Activated B cell treated with CpG ODN at 0.5 μM for 24 hours (primary cell): ENCODE measurements around the gene ABCA1. TPM values are rescaled to one million over a fixed set of nuclear protein-coding genes. Genes with fewer than 3 reads are reported as not detected.

Experiments used
- ATAC-seq: fragments of 200-7000 bp; cut with Tn5 transposase; one replicate; pipeline ENCODE4 v1.10.0; 2021; ENCODE audit warnings: low read depth, mild to moderate bottlenecking, moderate library complexity
- CTCF ChIA-PET: fragments of 350-600 bp; sonication (Branson Sonifier 250); formaldehyde crosslinking; loops from one replicate; lab custom pipeline; 2021; ENCODE audit warnings: antibody characterized with exemption; lab: Charles Lee
- POLR2A ChIA-PET: fragments of 350-600 bp; sonication (Branson Sonifier 250); formaldehyde crosslinking; loops from one replicate; lab custom pipeline; 2021; ENCODE audit warnings: antibody characterized with exemption; lab: Charles Lee
- DNase-seq: peaks from one replicate; pipeline ENCODE4 v3.0.0; 2022
- H3K27ac Mint-ChIP-seq: one replicate; pipeline ENCODE4 v1.8.0; 2020; ENCODE audit warnings: mixed read lengths
- H3K27me3 Mint-ChIP-seq: one replicate; pipeline ENCODE4 v1.8.0; 2021; ENCODE audit warnings: mixed read lengths
- H3K36me3 Mint-ChIP-seq: one replicate; pipeline ENCODE4 v1.8.0; 2021; ENCODE audit warnings: low read depth, mixed read lengths
- H3K4me1 Mint-ChIP-seq: one replicate; pipeline ENCODE4 v1.8.0; 2021; ENCODE audit warnings: mixed read lengths
- H3K4me3 Mint-ChIP-seq: one replicate; pipeline ENCODE4 v1.8.0; 2020; ENCODE audit warnings: mild to moderate bottlenecking, mixed read lengths
- H3K9me3 Mint-ChIP-seq: one replicate; pipeline ENCODE4 v1.8.0; 2020; ENCODE audit warnings: mixed read lengths
- intact Hi-C: fragments of 100-400 bp; cut with micrococcal nuclease; formaldehyde crosslinking; loops from one replicate; pipeline ENCODE4 v1.15.1; 2024
- total RNA-seq: library from RNA; stranded (reverse); gene quantifications from 2 replicates; pipeline ENCODE4 v1.2.3, GENCODE V29; 2022
- TF ChIP-seq, protein P1 (sequence below): fragments of 200-600 bp; IDR thresholded peaks from one replicate; pipeline ENCODE4 v1.8.0; 2022; ENCODE audit warnings: antibody characterized with exemption, mild to moderate bottlenecking

The ABCA1 gene
- total RNA-seq, 1 donor from 2014 or later, result 2.3 TPM

DNA sequence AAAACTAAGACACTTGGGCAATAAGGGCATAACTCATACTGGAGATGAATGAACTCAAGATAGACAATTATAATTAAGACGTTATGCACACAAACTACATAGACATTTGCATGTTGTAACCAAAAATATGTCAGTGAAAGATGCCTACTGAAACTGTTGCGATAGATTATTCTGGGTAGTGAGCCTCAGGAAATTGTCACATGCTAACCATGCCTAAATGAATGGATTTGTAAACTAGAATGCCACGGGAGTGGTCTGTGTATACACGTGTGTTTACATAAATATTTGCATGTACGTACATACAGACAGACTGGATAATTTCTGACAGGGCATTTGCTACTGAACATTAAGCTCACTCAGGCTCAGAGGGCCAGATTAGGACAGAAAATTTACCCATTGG, 162.8 kb downstream of the ABCA1 start:
- H3K27ac Mint-ChIP-seq, result peak overlapping the region; percentile 90
- peaks cover 44% of the 10 kb centered on the region for H3K4me1 Mint-ChIP-seq
- no peaks in the 10 kb centered on the region for H3K9me3 Mint-ChIP-seq
- H3K4me3 Mint-ChIP-seq, result peak overlapping the region; percentile 90
- intact Hi-C loops, result loop anchor here (1.0 to 5.0 kb wide), 3 partner anchors 8 to 930 kb away; partner anchors contain the start of genes SLC44A1 and TMEM38B
- DNase-seq (no peak), ATAC-seq (peak; percentile 8)
- CTCF ChIA-PET, result no interaction called here
- peaks cover 20% of the 10 kb centered on the region for H3K36me3 Mint-ChIP-seq
- POLR2A ChIA-PET, result interaction anchor here (1.2 to 4.9 kb wide), 3 partner anchors 9 to 17 kb away, joined by 4 to 83 read pairs (median 6); partner anchors contain the start of gene NIPSNAP3A
- H3K27me3 Mint-ChIP-seq, result no peaks in the 10 kb centered on the region
- TF ChIP-seq, protein P1, sequence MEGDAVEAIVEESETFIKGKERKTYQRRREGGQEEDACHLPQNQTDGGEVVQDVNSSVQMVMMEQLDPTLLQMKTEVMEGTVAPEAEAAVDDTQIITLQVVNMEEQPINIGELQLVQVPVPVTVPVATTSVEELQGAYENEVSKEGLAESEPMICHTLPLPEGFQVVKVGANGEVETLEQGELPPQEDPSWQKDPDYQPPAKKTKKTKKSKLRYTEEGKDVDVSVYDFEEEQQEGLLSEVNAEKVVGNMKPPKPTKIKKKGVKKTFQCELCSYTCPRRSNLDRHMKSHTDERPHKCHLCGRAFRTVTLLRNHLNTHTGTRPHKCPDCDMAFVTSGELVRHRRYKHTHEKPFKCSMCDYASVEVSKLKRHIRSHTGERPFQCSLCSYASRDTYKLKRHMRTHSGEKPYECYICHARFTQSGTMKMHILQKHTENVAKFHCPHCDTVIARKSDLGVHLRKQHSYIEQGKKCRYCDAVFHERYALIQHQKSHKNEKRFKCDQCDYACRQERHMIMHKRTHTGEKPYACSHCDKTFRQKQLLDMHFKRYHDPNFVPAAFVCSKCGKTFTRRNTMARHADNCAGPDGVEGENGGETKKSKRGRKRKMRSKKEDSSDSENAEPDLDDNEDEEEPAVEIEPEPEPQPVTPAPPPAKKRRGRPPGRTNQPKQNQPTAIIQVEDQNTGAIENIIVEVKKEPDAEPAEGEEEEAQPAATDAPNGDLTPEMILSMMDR, result no peak

DNA sequence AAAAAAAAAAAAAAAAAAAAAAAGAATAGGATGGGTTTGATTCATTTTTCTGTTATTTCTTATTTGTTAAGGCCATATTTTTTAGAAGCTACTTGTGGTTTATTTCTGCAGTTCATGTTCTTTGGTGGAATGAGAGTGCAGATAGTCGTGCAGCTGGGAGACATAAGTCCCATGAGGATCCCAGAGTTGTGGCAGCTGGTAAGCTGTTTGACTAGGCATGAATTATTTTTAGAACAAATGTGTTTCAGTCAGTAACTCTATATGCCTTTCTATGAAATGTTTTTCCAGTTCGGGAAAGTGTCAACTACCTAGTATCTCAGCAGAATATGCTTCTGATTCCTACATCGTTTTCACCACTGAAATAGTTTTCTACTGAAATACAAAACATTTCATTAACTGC, 169.0 kb downstream of the ABCA1 start:
- TF ChIP-seq, protein P1, result no peak
- intact Hi-C loops, result loop anchor here (1.0 kb wide), 1 partner anchor 11 kb away; no protein-coding TSS in a partner anchor
- Mint-ChIP-seq H3K36me3 (peaks cover 14% of the 10 kb centered on the region), H3K27ac (peak overlapping the region; percentile 25), H3K27me3 (no peaks in the 10 kb centered on the region), H3K4me1 (peaks cover 16% of the 10 kb centered on the region), H3K4me3 (no peak overlapping the region), H3K9me3 (no peaks in the 10 kb centered on the region)
- ATAC-seq (peak; percentile 40), DNase-seq (no peak)
- ChIA-PET CTCF (no interaction called here), POLR2A (interaction anchor here (0.6 to 3.1 kb wide), 7 partner anchors 12 to 582 kb away, joined by 5 to 29 read pairs (median 6); partner anchors contain the start of gene NIPSNAP3A)

DNA sequence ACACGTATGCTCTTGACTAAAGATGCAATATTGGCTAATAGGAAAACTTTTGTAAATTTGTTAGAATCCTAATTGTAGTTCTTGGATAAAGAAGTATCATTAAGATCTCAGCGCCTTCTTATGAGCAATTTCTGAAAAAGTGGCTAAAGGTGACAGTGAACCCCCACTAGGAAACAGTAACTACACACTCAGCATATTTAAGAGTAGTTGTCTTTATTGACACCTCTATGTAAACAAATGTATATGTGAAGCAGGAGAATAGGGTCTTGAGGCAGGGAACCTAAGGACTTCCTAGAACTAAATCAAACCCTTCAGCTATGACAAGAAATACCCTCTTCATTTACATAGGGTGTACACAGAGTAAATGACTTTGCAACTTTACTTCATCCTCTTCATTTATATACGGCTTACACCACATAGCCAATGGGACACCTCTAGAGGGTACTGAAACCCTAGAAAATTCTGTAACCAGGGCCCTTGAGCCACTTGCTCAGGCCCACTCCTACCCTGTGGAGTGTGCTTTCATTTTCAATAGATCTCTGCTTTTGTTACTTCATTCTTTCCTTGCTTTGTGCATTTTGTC, 177.7 kb downstream of the ABCA1 start:
- no peak for ATAC-seq
- no peak for DNase-seq
- H3K27ac Mint-ChIP-seq, result peak overlapping the region; percentile 6
- H3K36me3 Mint-ChIP-seq, result peaks cover 42% of the 10 kb centered on the region
- TF ChIP-seq, protein P1, result no peak
- ChIA-PET CTCF (no interaction called here), POLR2A (interaction anchor here (7.0 kb wide), 1 partner anchor 13 kb away, joined by 83 read pairs; the partner anchor contains the start of gene NIPSNAP3B)
- intact Hi-C loops, result no loop called here
- H3K27me3 Mint-ChIP-seq, result no peaks in the 10 kb centered on the region
- peaks cover 30% of the 10 kb centered on the region for H3K4me1 Mint-ChIP-seq
- H3K4me3 Mint-ChIP-seq, result peak overlapping the region; percentile 45
- no peaks in the 10 kb centered on the region for H3K9me3 Mint-ChIP-seq

DNA sequence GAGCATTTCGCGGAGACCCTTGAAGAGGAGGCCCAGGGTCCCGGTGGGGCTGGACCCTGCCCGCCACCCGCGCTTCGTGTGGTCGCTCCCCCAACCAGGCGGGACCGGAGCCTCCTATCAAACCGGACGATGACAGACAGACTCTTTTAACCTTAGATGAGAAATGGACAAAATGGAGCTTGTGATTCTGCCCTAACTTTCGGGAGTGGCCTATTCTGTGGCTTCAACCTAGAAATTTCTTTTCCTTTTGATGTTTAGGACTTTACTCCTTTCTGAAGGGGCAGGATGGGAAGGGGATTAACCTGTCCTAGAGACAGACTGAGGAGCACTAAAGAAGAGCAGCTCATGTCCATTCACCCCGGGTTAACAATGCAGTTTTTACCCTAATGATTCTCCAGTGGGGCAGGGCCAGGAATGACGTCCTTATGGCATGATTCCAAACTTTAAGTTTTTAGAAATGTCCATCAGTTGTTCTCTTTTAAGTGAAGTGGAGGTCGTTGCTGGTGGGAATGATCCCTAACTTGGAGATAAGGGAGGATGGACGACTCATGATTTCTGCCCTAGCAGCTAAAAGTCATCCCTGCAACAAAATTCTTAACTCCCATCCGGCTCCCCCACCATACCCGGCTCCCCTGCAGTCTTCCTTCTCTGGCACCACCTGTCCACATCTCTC, 179.5 kb downstream of the ABCA1 start:
- Mint-ChIP-seq H3K4me3 (peak overlapping the region; percentile 99), H3K36me3 (peaks cover 34% of the 10 kb centered on the region), H3K4me1 (peaks cover 31% of the 10 kb centered on the region), H3K27me3 (no peaks in the 10 kb centered on the region), H3K27ac (peak overlapping the region; percentile 99), H3K9me3 (no peaks in the 10 kb centered on the region)
- intact Hi-C loops, result loop anchor here (1.0 to 10.0 kb wide), 8 partner anchors 11 to 809 kb away; partner anchors contain the start of genes ABCA1, FKTN and NIPSNAP3B
- CTCF ChIA-PET, result interaction anchor here (0.8 to 2.4 kb wide), 4 partner anchors 14 to 666 kb away, joined by 4 to 9 read pairs (median 4); no protein-coding TSS in a partner anchor
- POLR2A ChIA-PET, result interaction anchor here (0.9 to 7.0 kb wide), 11 partner anchors 8 to 655 kb away, joined by 3 to 83 read pairs (median 12); partner anchors contain the start of genes NIPSNAP3B, SLC44A1 and SMC2
- no peak for DNase-seq
- ATAC-seq, result no peak
- TF ChIP-seq, protein P1, result no peak
